ENCODE measurements around the gene CYP24A1. TPM values are rescaled to one million over a fixed set of nuclear protein-coding genes. Genes with fewer than 3 reads are reported as not detected.

Gene CYP24A1
- total and polyA plus RNA-seq, 2 of the 8 experiments (the other 6 are each of a cell fraction or from before 2014, with no cell fraction given): not detected

GRCh38 chr20:54194724-54195438, 21.1 kb upstream of the CYP24A1 start:
- ChIA-PET POLR2A (ENCODE audit: partially characterized antibody) (no interaction called here), CTCF (ENCODE audit: partially characterized antibody) (interaction anchor here (0.7 to 23.7 kb wide), 8 partner anchors 9 to 453 kb away, joined by 3 to 591 read pairs (median 3); no protein-coding TSS in a partner anchor)
- no peak overlapping the region for H4K8ac ChIP-seq (ENCODE audit: extremely low read depth, insufficient read depth, low read length)
- H3K9ac ChIP-seq (replicated peaks in 1 of 4; ENCODE audit: extremely low read depth in 1 of 4, low read depth in 3 of 4, low read length in 3 of 4): no peak overlapping the region
- H2AFZ ChIP-seq (ENCODE audit: low read length): no peak overlapping the region
- H4K91ac ChIP-seq (replicated peaks; ENCODE audit: insufficient read length, low read length): no peak overlapping the region
- no peak overlapping the region for H3K4ac ChIP-seq (replicated peaks; ENCODE audit: insufficient read length, low read depth, low read length)
- H3K79me1 ChIP-seq (ENCODE audit: low read depth, low read length): no peaks in the 10 kb centered on the region
- no peak overlapping the region for H2BK5ac ChIP-seq (ENCODE audit: low read depth, low read length)
- no peak overlapping the region for H3K14ac ChIP-seq (ENCODE audit: insufficient read length)
- no peak overlapping the region for H2BK120ac ChIP-seq (replicated peaks; ENCODE audit: low read depth, low read length)
- no peak overlapping the region for H3K27ac ChIP-seq (ENCODE audit: low read depth, low read length)
- no peaks in the 10 kb centered on the region for H3K23me2 ChIP-seq (ENCODE audit: low read depth, low read length)
- DNase-seq (ENCODE audit: low read depth in 1 of 2, low spot score in 2 of 2) (no peak), FAIRE-seq (no peak)
- H2BK15ac ChIP-seq (ENCODE audit: low read length): no peak overlapping the region
- no peak overlapping the region for H2AK5ac ChIP-seq (ENCODE audit: low read depth, low read length)
- no peak overlapping the region for H3K23ac ChIP-seq (ENCODE audit: insufficient read length)
- H3K27me3 ChIP-seq (replicated peaks in 1 of 4; ENCODE audit: control insufficient read depth in 3 of 4, extremely low read depth in 1 of 4, insufficient read depth in 3 of 4, low read length in 3 of 4): no peaks in the 10 kb centered on the region
- WGBS, 2 experiments (ENCODE audit: extremely low coverage in 1 of 2, insufficient coverage in 1 of 2, insufficient read length in 1 of 2, insufficient replicate concordance in 2 of 2, low coverage in 1 of 2, low lambda C conversion rate in 2 of 2, missing lambda C conversion rate in 1 of 2): 87% methylated on average over 11 of the region's 11 CpGs; no CpG with 5 or more reads in 1 of the 2 experiments
- H3K36me3 ChIP-seq (ENCODE audit: control insufficient read depth in 2 of 4, insufficient read depth in 4 of 4, low read length in 3 of 4): no peaks in the 10 kb centered on the region
- H3K79me2 ChIP-seq (ENCODE audit: control insufficient read depth in 1 of 2, insufficient read depth in 2 of 2, low read length in 2 of 2): no peaks in the 10 kb centered on the region
- H3K4me2 ChIP-seq (ENCODE audit: insufficient read depth in 1 of 2, low read depth in 2 of 2, low read length in 2 of 2): no peak overlapping the region
- no peak overlapping the region for H2BK20ac ChIP-seq (ENCODE audit: low read length)
- no peak overlapping the region for H2BK12ac ChIP-seq (ENCODE audit: low read depth, low read length)
- no peaks in the 10 kb centered on the region for H4K20me1 ChIP-seq (replicated peaks in 1 of 2; ENCODE audit: control insufficient read depth in 1 of 2, insufficient read depth in 2 of 2, low read length in 2 of 2)
- TF ChIP-seq EP300 (IDR thresholded peaks at IDR 0.05; ENCODE audit: borderline replicate concordance in 1 of 2, low read depth in 2 of 2, low read length in 2 of 2) (no peak), SP2 (IDR thresholded peaks at IDR 0.05; ENCODE audit: low read length) (no peak), CTCF (IDR thresholded peaks at IDR 0.05; ENCODE audit: control extremely low read depth in 1 of 3, insufficient read depth in 1 of 3, low read depth in 1 of 3, low read length in 3 of 3) (peak in 2 of 3 experiments; percentile 45 to 49; a peak in 3 of 4 replicates)
- no peak overlapping the region for H3K56ac ChIP-seq (replicated peaks; ENCODE audit: insufficient read length, low read depth, low read length)
- H3K18ac ChIP-seq (ENCODE audit: extremely low read depth, low read length): no peak overlapping the region
- no peaks in the 10 kb centered on the region for H3K9me3 ChIP-seq (ENCODE audit: insufficient read depth in 2 of 2, low read depth in 1 of 2, low read length in 1 of 2)
- no peak overlapping the region for H3K4me3 ChIP-seq (ENCODE audit: extremely low read depth in 1 of 4, insufficient read depth in 2 of 4, low read depth in 3 of 4, low read length in 4 of 4)
- H4K5ac ChIP-seq (ENCODE audit: insufficient read length, low read depth, low read length): no peak overlapping the region
- no peaks in the 10 kb centered on the region for H3K4me1 ChIP-seq (replicated peaks in 1 of 4; ENCODE audit: control insufficient read depth in 3 of 4, insufficient read depth in 4 of 4, low read length in 3 of 4)
